Glomerular visceral epithelial cell (primary cell): ENCODE data around the gene PTGDR.

Source experiments
- DNase-seq: peaks from one replicate; pipeline ENCODE4 v3.0.0-alpha.2; 2016; ENCODE audit errors: extremely low spot score

Gene PTGDR

DNA sequence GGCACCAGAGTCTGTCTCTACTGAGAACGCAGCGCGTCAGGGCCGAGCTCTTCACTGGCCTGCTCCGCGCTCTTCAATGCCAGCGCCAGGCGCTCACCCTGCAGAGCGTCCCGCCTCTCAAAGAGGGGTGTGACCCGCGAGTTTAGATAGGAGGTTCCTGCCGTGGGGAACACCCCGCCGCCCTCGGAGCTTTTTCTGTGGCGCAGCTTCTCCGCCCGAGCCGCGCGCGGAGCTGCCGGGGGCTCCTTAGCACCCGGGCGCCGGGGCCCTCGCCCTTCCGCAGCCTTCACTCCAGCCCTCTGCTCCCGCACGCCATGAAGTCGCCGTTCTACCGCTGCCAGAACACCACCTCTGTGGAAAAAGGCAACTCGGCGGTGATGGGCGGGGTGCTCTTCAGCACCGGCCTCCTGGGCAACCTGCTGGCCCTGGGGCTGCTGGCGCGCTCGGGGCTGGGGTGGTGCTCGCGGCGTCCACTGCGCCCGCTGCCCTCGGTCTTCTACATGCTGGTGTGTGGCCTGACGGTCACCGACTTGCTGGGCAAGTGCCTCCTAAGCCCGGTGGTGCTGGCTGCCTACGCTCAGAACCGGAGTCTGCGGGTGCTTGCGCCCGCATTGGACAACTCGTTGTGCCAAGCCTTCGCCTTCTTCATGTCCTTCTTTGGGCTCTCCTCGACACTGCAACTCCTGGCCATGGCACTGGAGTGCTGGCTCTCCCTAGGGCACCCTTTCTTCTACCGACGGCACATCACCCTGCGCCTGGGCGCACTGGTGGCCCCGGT is at the start of gene PTGDR:
PTGDR (plus strand) TSS at position 198 of the 778 bp plus-strand sequence; CDS start at position 315, 117 bp downstream.
- DNase-seq = no peak

- DNase-seq = peak; percentile 3
Observed at GRCh38 chr14:52219488-52220084, 47.9 kb upstream of the PTGDR start.

- DNase-seq = no peak
Observed at GRCh38 chr14:52220924-52221811, 46.3 kb upstream of the PTGDR start.

DNA sequence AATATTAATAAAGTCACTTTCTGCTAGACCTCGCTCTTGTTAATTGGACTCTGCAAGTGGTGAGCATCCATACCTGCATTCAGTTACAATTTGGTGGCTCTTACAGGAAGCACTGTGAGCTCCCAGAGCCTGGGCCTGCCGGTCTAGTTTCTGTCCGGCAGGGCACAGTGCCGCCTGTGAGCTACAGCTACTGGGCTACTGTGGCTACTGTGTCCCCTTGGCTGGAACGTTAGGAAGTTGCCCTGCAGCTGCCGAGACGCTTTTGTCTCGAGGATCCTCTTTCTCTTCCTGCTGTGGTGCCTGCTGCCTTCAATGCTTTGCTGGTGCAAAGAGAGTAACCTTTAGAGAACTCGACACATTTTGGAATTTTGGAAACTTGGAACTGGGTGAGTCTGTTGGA is 44.6 kb upstream of the PTGDR start:
- no peak for DNase-seq

DNA sequence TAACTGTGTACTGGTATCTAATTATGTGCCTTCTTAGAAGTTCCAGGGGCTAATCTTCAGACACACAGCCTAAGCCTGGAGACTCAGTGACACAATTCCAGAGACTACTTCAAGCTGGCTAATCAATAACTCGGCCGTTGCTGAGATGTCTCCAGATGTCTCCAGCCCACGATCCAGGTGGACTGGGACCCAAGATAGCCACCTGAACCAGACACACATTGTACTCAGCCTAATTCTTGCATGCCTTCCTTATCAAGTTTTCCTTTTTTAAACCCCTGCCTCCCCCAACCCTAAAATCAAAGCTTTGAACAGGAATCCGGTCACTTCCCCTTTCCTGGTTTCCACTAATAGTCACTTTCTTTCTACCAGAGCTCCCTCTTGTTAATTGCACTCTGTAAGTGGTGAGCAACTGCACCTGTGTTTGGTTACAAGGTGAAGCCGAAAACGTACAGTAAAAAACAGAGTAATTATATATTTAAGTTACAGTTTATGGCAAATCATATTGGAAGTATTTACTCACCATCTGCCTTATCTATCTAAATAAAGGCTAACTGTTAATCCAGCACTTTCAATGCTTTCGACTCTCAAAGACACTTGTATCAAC is 39.8 kb upstream of the PTGDR start:
- DNase-seq = no peak

GRCh38 chr14:52233693-52234092 is 33.8 kb upstream of the PTGDR start:
- DNase-seq = no peak

DNA sequence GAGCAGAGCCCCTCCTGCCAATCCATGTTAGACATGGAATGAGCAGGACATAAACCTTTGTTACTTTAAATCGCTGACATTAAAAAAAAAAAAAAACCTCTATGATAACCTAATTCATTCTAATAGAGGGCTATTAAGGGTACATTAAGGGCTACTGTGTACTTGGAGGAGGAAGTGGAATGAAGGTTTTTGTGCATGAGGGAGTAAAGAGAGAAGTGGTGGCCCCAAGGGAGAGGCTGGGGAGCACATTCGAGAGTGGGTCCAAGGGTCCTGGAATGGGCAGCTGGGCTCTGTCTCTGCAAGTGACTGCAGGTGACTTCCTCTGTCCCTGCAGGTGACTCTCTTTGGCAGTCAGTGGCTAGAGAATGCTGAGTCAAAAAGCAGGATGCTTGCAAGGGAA is 32.1 kb upstream of the PTGDR start:
- DNase-seq = no peak

DNA sequence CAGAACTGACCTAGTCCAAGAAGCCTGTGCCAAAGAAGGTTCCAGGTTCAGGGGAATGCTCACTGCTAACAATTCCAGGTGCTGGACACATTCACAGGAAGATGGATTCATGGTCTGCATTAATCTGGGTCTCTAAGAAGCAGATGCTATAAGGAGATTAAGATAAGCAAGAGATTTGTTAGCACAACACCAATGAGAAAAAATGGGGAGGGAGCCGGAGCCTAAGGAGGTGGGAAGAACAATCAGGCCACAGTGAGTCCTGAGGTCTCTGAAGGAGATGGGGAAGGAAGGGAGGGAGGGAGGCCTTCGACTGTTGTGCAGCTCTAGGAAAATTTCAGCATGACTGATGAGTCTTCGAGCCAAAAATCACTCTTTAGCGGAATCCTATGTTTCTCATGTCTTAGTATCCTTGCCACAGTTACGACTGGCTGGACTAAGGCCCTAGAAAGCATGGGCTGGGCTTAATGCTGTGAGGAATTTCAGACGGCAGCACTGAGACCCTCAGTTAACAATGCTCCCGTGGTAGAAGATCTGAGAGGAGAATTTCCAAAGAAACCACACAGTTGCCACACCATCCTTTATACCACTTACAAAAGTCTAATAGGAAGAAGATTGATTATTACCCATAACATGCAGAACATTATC is 31.5 kb upstream of the PTGDR start:
- DNase-seq = no peak

DNA sequence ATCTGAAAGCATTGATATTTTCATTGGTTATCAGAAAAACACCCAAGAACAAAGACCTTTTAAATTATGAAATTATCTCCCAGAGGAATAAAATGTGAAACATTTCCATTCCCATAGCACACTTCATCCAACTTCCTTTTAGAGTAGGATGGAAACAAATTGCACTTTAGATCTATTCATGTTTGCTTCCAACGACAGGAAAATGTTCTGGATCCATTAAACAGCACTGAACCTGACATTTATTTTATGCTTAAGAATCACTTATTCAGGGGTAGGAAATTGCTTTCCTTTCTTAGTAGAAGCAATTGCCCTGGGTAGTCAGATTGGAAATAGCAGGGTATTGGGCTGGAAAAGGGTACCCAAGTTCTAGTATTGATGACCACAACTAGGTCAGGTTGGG is 28.8 kb upstream of the PTGDR start:
- DNase-seq = no peak

DNA sequence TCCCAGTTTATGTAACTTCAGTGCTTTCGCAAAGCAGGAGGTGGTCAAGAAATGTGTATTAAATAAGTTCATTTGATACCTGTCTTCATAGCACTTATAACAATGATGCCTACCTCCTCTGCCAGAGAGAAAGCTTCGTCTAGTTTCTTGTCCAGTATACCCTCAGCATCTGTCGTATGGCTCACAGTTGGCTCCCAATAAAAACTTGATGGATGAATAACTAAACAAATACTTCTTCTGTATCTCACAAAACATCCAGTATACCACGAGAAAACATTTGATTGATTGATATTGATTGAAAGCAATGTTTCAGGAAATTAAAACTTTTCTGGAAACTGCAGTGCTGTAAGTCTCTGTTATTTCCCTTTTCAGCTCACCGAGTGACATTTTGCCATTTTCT is 26.9 kb upstream of the PTGDR start:
- DNase-seq = no peak

DNA sequence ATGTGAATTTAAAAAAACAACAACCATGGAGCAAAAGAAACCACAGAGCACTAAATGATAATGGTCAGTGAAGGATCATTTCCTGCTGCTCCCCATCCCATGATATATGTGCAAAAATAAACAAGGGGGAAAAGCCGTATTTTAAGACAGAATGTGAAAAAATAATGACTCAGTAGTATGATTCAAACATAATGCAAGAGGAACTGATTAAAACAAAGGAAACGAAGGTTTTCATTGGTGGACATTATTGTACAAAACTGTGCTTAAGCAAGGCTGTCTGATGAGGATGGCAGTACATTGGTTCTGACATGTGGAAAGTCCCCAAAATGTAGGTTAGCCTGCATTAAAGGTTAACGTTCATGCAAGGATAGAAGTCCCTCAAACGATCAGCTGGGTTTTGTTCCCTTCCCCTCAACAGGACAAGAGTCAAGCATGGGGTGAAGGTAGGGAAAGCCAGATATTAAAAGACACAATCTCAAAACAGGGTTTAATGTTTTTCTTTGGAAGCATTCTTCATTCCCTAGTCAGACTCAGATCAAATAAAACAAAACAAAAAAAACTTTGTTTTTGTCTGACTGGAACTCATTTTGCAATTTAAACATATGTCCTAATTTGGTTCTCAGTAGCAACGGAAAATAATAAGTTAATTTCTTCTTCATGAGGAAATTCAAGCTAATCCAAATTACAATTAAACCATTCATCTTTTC is 26.3 kb upstream of the PTGDR start:
- no peak for DNase-seq

- no peak for DNase-seq
Observed at GRCh38 chr14:52244328-52244727, 23.2 kb upstream of the PTGDR start.

GRCh38 chr14:52244997-52245396 is 22.5 kb upstream of the PTGDR start:
- DNase-seq = no peak

- DNase-seq = no peak
Observed at GRCh38 chr14:52248057-52248456, 19.4 kb upstream of the PTGDR start.

- no peak for DNase-seq
Observed at GRCh38 chr14:52251724-52252123, 15.8 kb upstream of the PTGDR start.

DNA sequence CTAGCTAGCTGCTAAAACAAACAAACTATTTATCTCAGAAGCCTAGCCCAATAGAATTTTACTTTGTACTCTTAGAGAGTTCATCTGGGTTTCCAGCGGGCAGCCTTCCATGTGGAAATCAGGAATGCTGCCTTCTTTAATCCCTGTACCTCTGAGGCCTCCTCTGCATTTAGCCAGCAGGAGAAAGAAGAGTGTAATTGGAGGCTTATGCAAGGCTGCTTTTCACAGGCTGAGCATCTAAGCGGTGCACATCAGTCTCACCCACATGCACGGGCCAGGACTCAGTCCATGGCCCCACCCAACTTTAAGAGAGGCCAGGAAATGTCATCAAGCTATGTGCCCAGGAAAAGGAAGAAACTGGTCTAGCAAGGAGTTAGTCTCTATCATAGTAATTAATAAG is 14.0 kb upstream of the PTGDR start:
- no peak for DNase-seq

DNA sequence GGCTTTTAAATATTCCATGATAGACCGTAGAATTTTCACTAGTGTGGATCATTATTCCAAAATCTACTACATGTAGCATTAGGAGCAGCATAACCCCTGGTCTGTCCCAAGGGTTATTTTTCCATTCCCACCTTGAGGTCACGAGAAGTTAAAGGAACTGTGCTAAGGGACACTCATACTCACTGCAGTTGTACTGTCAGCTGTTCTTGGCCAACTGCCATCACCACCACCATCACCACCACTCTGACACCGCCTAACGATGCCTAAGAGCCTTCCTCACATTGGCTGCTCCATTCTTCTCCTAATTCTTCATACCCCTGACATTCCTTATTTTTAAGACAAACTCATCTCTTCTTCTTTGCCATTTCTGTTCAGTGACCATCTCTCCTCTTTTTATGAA is 13.4 kb upstream of the PTGDR start:
- no peak for DNase-seq

DNA sequence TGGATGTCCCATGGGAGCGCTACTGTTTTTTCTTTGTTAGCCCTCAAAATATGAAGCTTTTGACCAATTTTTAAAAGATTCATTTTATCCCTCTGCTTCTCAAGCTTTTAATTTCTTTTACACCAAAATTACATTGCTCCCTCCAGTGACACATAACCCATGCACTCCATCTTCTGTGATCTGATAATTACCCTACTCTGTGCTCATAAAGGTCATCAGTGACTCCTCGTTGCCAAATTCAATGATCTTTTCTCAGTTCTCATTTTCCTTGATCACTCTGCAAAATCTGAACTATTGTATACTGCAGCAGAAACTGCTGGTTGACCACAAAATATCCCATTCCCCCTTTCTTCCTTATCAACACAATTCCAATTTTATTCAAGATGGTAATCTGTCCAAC is 8.7 kb upstream of the PTGDR start:
- DNase-seq = no peak

GRCh38 chr14:52259434-52259833 is 8.1 kb upstream of the PTGDR start:
- no peak for DNase-seq

DNA sequence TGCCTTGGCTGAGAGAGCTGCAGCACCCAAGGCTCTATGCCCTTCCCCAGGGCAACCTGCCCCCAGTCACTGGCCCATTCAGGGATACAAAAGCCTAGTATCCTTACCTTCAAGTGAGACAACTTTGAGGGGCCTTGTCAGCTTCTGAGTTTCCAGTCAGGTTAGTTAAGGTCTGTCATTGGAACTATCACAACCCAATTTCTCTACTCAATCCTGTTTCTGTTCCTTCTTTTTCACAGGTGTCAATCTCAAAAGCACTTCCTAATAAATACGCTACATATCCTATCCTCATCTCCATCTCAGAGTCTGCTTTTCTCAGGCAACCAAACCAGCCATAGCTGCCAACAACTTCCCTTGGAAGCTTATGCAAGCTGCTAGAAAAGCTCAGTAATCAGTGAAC is 4.9 kb upstream of the PTGDR start:
- DNase-seq = no peak

DNA sequence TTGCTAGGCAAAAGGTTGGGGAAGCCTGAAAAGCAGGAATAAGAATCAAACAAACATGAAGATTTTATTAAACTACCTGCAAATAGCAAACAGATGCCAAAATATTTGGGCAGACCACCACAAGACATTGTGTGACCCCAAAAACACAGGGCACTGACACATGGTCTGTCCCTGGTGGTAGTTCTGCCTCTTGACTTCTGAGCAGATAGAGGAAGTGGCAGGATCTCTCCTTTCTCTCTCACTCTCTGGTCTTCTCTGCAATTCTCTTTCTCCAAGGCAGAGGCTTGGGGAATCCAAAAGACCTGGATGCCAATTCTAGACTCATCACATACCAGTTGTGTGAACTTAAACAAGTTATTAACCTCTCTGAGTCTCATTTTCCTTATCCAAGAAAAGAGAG is 4.3 kb upstream of the PTGDR start:
- no peak for DNase-seq
